Suprapubic skin (tissue), 4 donors: ENCODE data around the gene RFPL3. TPM values are rescaled to one million over a fixed set of nuclear protein-coding genes. Genes with fewer than 3 reads are reported as not detected.

Source experiments
- DNase-seq, 2 donors: peaks; one replicate each; pipeline ENCODE4 v3.0.0-alpha.2; 2019; ENCODE audit warnings: low spot score in 2 of 2
- H3K27ac ChIP-seq: fragments of 200-600 bp; sonication (generic); one replicate; pipeline ENCODE4 v1.5.1; 2019
- H3K27me3 ChIP-seq: fragments of 200-600 bp; sonication (generic); one replicate; pipeline ENCODE4 v1.5.1; 2019
- H3K36me3 ChIP-seq: fragments of 200-600 bp; sonication (generic); one replicate; pipeline ENCODE4 v1.5.1; 2019
- H3K4me1 ChIP-seq: fragments of 200-600 bp; sonication (generic); one replicate; pipeline ENCODE4 v1.5.1; 2019
- H3K4me3 ChIP-seq: fragments of 200-600 bp; sonication (generic); one replicate; pipeline ENCODE4 v1.5.1; 2019; ENCODE audit warnings: mild to moderate bottlenecking
- H3K9me3 ChIP-seq: fragments of 200-600 bp; sonication (generic); one replicate; pipeline ENCODE4 v1.5.1; 2019
- EP300 ChIP-seq: sonication (generic); formaldehyde crosslinking; IDR thresholded peaks from one replicate; pipeline ENCODE4 v1.6.1; 2017; ENCODE audit warnings: antibody characterized with exemption
- POLR2A ChIP-seq, 2 donors: fragments of 450-650 bp; IDR thresholded peaks; one replicate each; pipeline ENCODE4 v1.6.1; 2017; ENCODE audit warnings: antibody characterized with exemption in 2 of 2, mild to moderate bottlenecking in 2 of 2, moderate library complexity in 2 of 2
- POLR2AphosphoS5 ChIP-seq, 3 donors: sonication (generic); formaldehyde crosslinking; IDR thresholded peaks; one replicate each; pipeline ENCODE4 v1.6.1; 2017; ENCODE audit warnings: antibody characterized with exemption in 3 of 3
- WGBS: methylation state at CpG from one replicate; pipeline ENCODE4 v1.1.5; 2018; 5-methylcytosine and 5-hydroxymethylcytosine counted together
- total RNA-seq, 4 donors: library from RNA; depleted of rRNA; stranded (reverse); fragments of >200 nt; gene quantifications; one replicate each; pipeline ENCODE4 v1.1.0, GENCODE V29; 2016
- TF ChIP-seq, protein P1 (sequence below), 2 donors: fragments of 200-600 bp in 1 of 2; fragments of 450-650 bp in 1 of 2; sonication (generic) in 1 of 2; IDR thresholded peaks; one replicate each; pipeline ENCODE4 v1.5.1; 2016 to 2019; ENCODE audit warnings: antibody characterized with exemption in 2 of 2, mild to moderate bottlenecking in 1 of 2, moderate library complexity in 1 of 2

RFPL3 gene
- total RNA-seq, 4 donors from 2014 or later: not detected

DNA sequence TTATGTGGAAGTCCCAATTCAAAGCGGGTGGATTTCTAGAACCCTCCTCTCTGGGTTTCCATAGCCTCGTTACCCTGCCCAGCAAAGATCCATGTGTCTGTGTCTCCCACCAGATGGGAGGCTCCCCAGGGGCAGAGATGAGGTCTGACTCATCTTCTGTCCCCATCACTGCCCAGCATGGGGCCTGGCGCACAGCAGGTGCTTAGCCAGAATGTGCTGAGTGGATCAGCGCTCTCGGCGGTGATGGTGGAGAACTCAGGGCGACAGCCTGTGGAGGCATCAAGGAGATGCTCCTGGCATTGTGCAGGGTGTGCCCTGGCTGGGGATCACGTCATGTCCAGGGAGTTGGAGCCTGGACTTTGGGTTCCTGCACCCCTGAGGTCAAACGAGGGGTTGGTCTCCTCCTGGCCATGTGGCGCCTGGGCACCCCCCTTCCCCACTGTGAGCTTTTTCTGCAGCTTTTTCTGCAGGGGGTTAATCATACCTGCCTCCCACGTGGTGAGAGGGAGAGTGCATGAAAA is 46.1 kb upstream of the RFPL3 start:
- H3K27ac ChIP-seq: no peak overlapping the region
- DNase-seq: no peak
- peaks cover 28% of the 10 kb centered on the region for H3K27me3 ChIP-seq
- H3K4me1 ChIP-seq: no peaks in the 10 kb centered on the region
- no peaks in the 10 kb centered on the region for H3K36me3 ChIP-seq
- WGBS: 84% methylated on average over 11 of the region's 11 CpGs
- no peak overlapping the region for H3K4me3 ChIP-seq
- no peak for TF ChIP-seq POLR2AphosphoS5 (IDR thresholded peaks at IDR 0.05)
- TF ChIP-seq, protein P1, sequence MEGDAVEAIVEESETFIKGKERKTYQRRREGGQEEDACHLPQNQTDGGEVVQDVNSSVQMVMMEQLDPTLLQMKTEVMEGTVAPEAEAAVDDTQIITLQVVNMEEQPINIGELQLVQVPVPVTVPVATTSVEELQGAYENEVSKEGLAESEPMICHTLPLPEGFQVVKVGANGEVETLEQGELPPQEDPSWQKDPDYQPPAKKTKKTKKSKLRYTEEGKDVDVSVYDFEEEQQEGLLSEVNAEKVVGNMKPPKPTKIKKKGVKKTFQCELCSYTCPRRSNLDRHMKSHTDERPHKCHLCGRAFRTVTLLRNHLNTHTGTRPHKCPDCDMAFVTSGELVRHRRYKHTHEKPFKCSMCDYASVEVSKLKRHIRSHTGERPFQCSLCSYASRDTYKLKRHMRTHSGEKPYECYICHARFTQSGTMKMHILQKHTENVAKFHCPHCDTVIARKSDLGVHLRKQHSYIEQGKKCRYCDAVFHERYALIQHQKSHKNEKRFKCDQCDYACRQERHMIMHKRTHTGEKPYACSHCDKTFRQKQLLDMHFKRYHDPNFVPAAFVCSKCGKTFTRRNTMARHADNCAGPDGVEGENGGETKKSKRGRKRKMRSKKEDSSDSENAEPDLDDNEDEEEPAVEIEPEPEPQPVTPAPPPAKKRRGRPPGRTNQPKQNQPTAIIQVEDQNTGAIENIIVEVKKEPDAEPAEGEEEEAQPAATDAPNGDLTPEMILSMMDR (IDR thresholded peaks at IDR 0.05): no peak
- TF ChIP-seq EP300: no peak
- TF ChIP-seq POLR2A (IDR thresholded peaks at IDR 0.05): no peak
- no peaks in the 10 kb centered on the region for H3K9me3 ChIP-seq

GRCh38 chr22:32312748-32313147 is 44.9 kb upstream of the RFPL3 start:
- 82% methylated on average over 4 of the region's 4 CpGs for WGBS
- H3K9me3 ChIP-seq: no peaks in the 10 kb centered on the region
- no peaks in the 10 kb centered on the region for H3K4me1 ChIP-seq
- TF ChIP-seq POLR2A (IDR thresholded peaks at IDR 0.05) (no peak), POLR2AphosphoS5 (IDR thresholded peaks at IDR 0.05) (no peak), EP300 (no peak)
- TF ChIP-seq, protein P1 (IDR thresholded peaks at IDR 0.05): no peak
- H3K4me3 ChIP-seq: no peak overlapping the region
- H3K36me3 ChIP-seq: no peaks in the 10 kb centered on the region
- no peak overlapping the region for H3K27ac ChIP-seq
- DNase-seq: no peak
- H3K27me3 ChIP-seq: peaks cover 21% of the 10 kb centered on the region

GRCh38 chr22:32313532-32313931 is 44.1 kb upstream of the RFPL3 start:
- DNase-seq: no peak
- H3K27me3 ChIP-seq: peaks cover 20% of the 10 kb centered on the region
- no peaks in the 10 kb centered on the region for H3K36me3 ChIP-seq
- H3K27ac ChIP-seq: no peak overlapping the region
- H3K4me3 ChIP-seq: no peak overlapping the region
- H3K9me3 ChIP-seq: no peaks in the 10 kb centered on the region
- H3K4me1 ChIP-seq: no peaks in the 10 kb centered on the region
- TF ChIP-seq, protein P1 (IDR thresholded peaks at IDR 0.05): no peak
- TF ChIP-seq EP300 (no peak), POLR2A (IDR thresholded peaks at IDR 0.05) (no peak), POLR2AphosphoS5 (IDR thresholded peaks at IDR 0.05) (no peak)

GRCh38 chr22:32317524-32317923 is 40.1 kb upstream of the RFPL3 start:
- no peaks in the 10 kb centered on the region for H3K9me3 ChIP-seq
- TF ChIP-seq, protein P1 (IDR thresholded peaks at IDR 0.05): no peak
- TF ChIP-seq EP300: no peak
- no peaks in the 10 kb centered on the region for H3K4me1 ChIP-seq
- H3K4me3 ChIP-seq: no peak overlapping the region
- H3K36me3 ChIP-seq: no peaks in the 10 kb centered on the region
- WGBS: 41% methylated on average over 1 of the region's 1 CpG
- H3K27ac ChIP-seq: no peak overlapping the region
- peaks cover 17% of the 10 kb centered on the region for H3K27me3 ChIP-seq
- DNase-seq: peak in 1 of 2 donors; percentile 8

GRCh38 chr22:32318361-32318760 is 39.3 kb upstream of the RFPL3 start:
- Histone ChIP-seq H3K27ac (no peak overlapping the region), H3K4me3 (no peak overlapping the region), H3K36me3 (no peaks in the 10 kb centered on the region), H3K9me3 (no peaks in the 10 kb centered on the region), H3K27me3 (peaks cover 16% of the 10 kb centered on the region), H3K4me1 (no peaks in the 10 kb centered on the region)
- 63% methylated on average over 1 of the region's 1 CpG for whole genome bisulfite sequencing
- DNase-seq: no peak
- TF ChIP-seq POLR2AphosphoS5 (IDR thresholded peaks at IDR 0.05): no peak
- no peak for TF ChIP-seq POLR2A (IDR thresholded peaks at IDR 0.05)
- TF ChIP-seq EP300: no peak
- TF ChIP-seq, protein P1 (IDR thresholded peaks at IDR 0.05): no peak
